CD14-positive monocyte (primary cell): ENCODE data around the gene ARL3. TPM values are rescaled to one million over a fixed set of nuclear protein-coding genes. Genes with fewer than 3 reads are reported as not detected.

Experiments
- DNase-seq, 3 donors: peaks; one replicate each; pipeline ENCODE4 v3.0.0-alpha.2; 2011 to 2022
- H2AFZ ChIP-seq: 2 replicates; pipeline ENCODE4 v1.6.0; 2012; ENCODE audit warnings: mild to moderate bottlenecking, low read depth, low read length, inconsistent platforms; ENCODE audit not compliant: insufficient read depth, poor library complexity, severe bottlenecking
- H3K27ac ChIP-seq, 2 donors: 1 replicate in 1 of 2; 2 replicates in 1 of 2; pipeline ENCODE4 v1.5.1; 2012 to 2013; ENCODE audit warnings: low read length in 2 of 2, control low read depth in 1 of 2, inconsistent platforms in 1 of 2, low read depth in 1 of 2, mild to moderate bottlenecking in 1 of 2
- H3K27me3 ChIP-seq, 2 donors: one replicate each; pipeline versions ENCODE4 v1.6.0 to v1.6.1; 2011 to 2013; ENCODE audit warnings: low read length in 2 of 2; ENCODE audit not compliant: control insufficient read depth in 2 of 2, insufficient read depth in 2 of 2
- H3K36me3 ChIP-seq, 2 donors: replicated peaks in 1 of 2; 1 replicate in 1 of 2; 2 replicates in 1 of 2; pipeline versions ENCODE4 v1.5.1 to v1.6.1; 2012 to 2013; ENCODE audit warnings: low read length in 2 of 2, control low read depth in 1 of 2, inconsistent platforms in 1 of 2, mild to moderate bottlenecking in 1 of 2; ENCODE audit not compliant: insufficient read depth in 2 of 2, control insufficient read depth in 1 of 2
- H3K4me1 ChIP-seq, 2 donors: 1 replicate in 1 of 2; 2 replicates in 1 of 2; pipeline versions ENCODE4 v1.5.1 to v1.6.1; 2012 to 2013; ENCODE audit warnings: low read length in 2 of 2, control low read depth in 1 of 2, inconsistent platforms in 1 of 2, mild to moderate bottlenecking in 1 of 2, moderate library complexity in 1 of 2; ENCODE audit not compliant: insufficient read depth in 2 of 2, control insufficient read depth in 1 of 2
- H3K4me2 ChIP-seq: replicated peaks from 2 replicates; pipeline ENCODE3; 2012; ENCODE audit warnings: low read length, moderate library complexity, mild to moderate bottlenecking; ENCODE audit not compliant: poor library complexity, severe bottlenecking; ENCODE audit errors: extremely low read depth
- H3K4me3 ChIP-seq, 3 experiments: fragments of 200-600 bp in 1 of 3; sonication (generic) in 1 of 3; replicated peaks in 1 of 3; 1 replicate in 2 of 3; 2 replicates in 1 of 3; pipeline ENCODE4 v1.5.1; 2011 to 2013; ENCODE audit warnings: low read length in 3 of 3, mild to moderate bottlenecking in 3 of 3, control low read depth in 2 of 3, low read depth in 2 of 3, inconsistent platforms in 1 of 3, moderate library complexity in 1 of 3
- H3K79me2 ChIP-seq: 2 replicates; pipeline ENCODE4 v1.6.0; 2012; ENCODE audit warnings: mild to moderate bottlenecking, control low read depth, inconsistent platforms, low read length, moderate library complexity; ENCODE audit not compliant: insufficient read depth
- H3K9ac ChIP-seq: 2 replicates; pipeline ENCODE4 v1.6.0; 2017; ENCODE audit warnings: low read length, mild to moderate bottlenecking; ENCODE audit not compliant: insufficient read depth, poor library complexity, severe bottlenecking
- H3K9me3 ChIP-seq, 2 donors: replicated peaks in 1 of 2; 1 replicate in 1 of 2; 2 replicates in 1 of 2; pipeline versions ENCODE4 v1.5.1 to v1.6.1; 2012 to 2013; ENCODE audit warnings: low read length in 2 of 2, control low read depth in 1 of 2; ENCODE audit not compliant: control insufficient read depth in 1 of 2, insufficient read depth in 1 of 2
- H4K20me1 ChIP-seq: 2 replicates; pipeline ENCODE4 v1.6.0; 2012; ENCODE audit warnings: mild to moderate bottlenecking, low read length, control low read depth, moderate library complexity; ENCODE audit not compliant: insufficient read depth
- H3K27ac Mint-ChIP-seq, 7 donors: one replicate each; pipeline ENCODE4 v1.8.0; 2020; ENCODE audit warnings: mild to moderate bottlenecking in 7 of 7, mixed read lengths in 7 of 7, moderate library complexity in 6 of 7, inconsistent platforms in 2 of 7
- H3K27me3 Mint-ChIP-seq, 3 donors: one replicate each; pipeline ENCODE4 v1.8.0; 2021 to 2022; ENCODE audit warnings: low read depth in 3 of 3, mild to moderate bottlenecking in 3 of 3, mixed read lengths in 3 of 3, moderate library complexity in 3 of 3, inconsistent platforms in 1 of 3
- H3K36me3 Mint-ChIP-seq, 2 donors: one replicate each; pipeline ENCODE4 v1.8.0; 2020; ENCODE audit warnings: mixed read lengths in 2 of 2, inconsistent platforms in 1 of 2, mild to moderate bottlenecking in 1 of 2
- H3K4me1 Mint-ChIP-seq: one replicate; pipeline ENCODE4 v1.8.0; 2020; ENCODE audit warnings: mild to moderate bottlenecking, mixed read lengths
- H3K4me3 Mint-ChIP-seq, 2 donors: one replicate each; pipeline ENCODE4 v1.8.0; 2020; ENCODE audit warnings: mild to moderate bottlenecking in 2 of 2, mixed read lengths in 2 of 2, moderate library complexity in 1 of 2
- H3K9me3 Mint-ChIP-seq, 7 donors: one replicate each; pipeline ENCODE4 v1.8.0; 2020 to 2022; ENCODE audit warnings: mixed read lengths in 7 of 7, mild to moderate bottlenecking in 6 of 7, moderate library complexity in 6 of 7, inconsistent platforms in 2 of 7
- CTCF ChIP-seq: fragments of 200-600 bp; IDR thresholded peaks from one replicate; pipeline ENCODE4 v1.8.0; 2022; ENCODE audit warnings: antibody characterized with exemption, mild to moderate bottlenecking
- WGBS: methylation state at CpG from one replicate; pipeline ENCODE4 v1.1.5; 2013; ENCODE audit warnings: missing lambda C conversion rate; ENCODE audit not compliant: insufficient coverage; 5-methylcytosine and 5-hydroxymethylcytosine counted together
- intact Hi-C, 2 donors: fragments of 100-400 bp; cut with micrococcal nuclease; formaldehyde crosslinking; loops; one replicate each; pipeline versions ENCODE4 v1.15.0 to v1.15.1; 2023
- polyA plus RNA-seq, 3 donors: library from polyadenylated mRNA; depleted of rRNA in 1 of 3; unstranded in 2 of 3; stranded (reverse) in 1 of 3; fragments of 300-500 nt in 2 of 3; fragments of >200 nt in 1 of 3; fragmentation: Illumina TruSeq in 2 of 3; gene quantifications; 1 replicate in 2 of 3; 2 replicates in 1 of 3; pipeline ENCODE4 v1.2.3, GENCODE V29; 2012 to 2021

Gene ARL3
- polyA plus RNA-seq, 3 donors: 2.8 to 6.3 (median 6.0) TPM

GRCh38 chr10:102646610-102647442 is 67.4 kb downstream of the ARL3 start:
- Histone ChIP-seq H3K36me3 (peaks cover 17 to 18% of the 10 kb centered on the region in 2 donors), H3K9ac (peak overlapping the region; percentile 96), H3K4me2 (peak overlapping the region; percentile 89), H3K79me2 (peaks cover 95% of the 10 kb centered on the region), H2AFZ (no peak overlapping the region), H4K20me1 (peaks cover 66% of the 10 kb centered on the region), H3K4me1 (peaks cover 54 to 56% of the 10 kb centered on the region in 2 donors), H3K9me3 (no peaks in the 10 kb centered on the region), H3K27me3 (no peaks in the 10 kb centered on the region), H3K27ac (peak overlapping the region; percentile 87 to 99), H3K4me3 (peak overlapping the region; percentile 71 to 99 (median 76))
- peak overlapping the region; percentile 99 for H3K4me3 Mint-ChIP-seq
- WGBS: 12% methylated on average over 16 of the region's 18 CpGs
- no peak for TF ChIP-seq CTCF
- peak in 2 of 3 donors; percentile 57 to 60 for DNase-seq
- peaks cover 24 to 44% of the 10 kb centered on the region in 2 donors for H3K36me3 Mint-ChIP-seq
- H3K9me3 Mint-ChIP-seq: peaks cover 0 to 2% (median 0%) of the 10 kb centered on the region in 7 donors
- H3K27me3 Mint-ChIP-seq: peaks cover 0 to 3% (median 0%) of the 10 kb centered on the region in 3 donors
- peaks cover 55% of the 10 kb centered on the region for H3K4me1 Mint-ChIP-seq
- H3K27ac Mint-ChIP-seq: peak overlapping the region; percentile 98 to 100 (median 99)
- intact Hi-C loops: loop anchor here (2.0 to 5.0 kb wide), 2 partner anchors 28 to 65 kb away; partner anchors contain the start of genes ARL3 (in 1 of the 2) and SFXN2 (in 1 of the 2)

- peak overlapping the region; percentile 87 to 99 for H3K27ac ChIP-seq
- peak overlapping the region; percentile 89 for H3K4me2 ChIP-seq
- no peaks in the 10 kb centered on the region for H3K27me3 ChIP-seq
- H3K9ac ChIP-seq: peak overlapping the region; percentile 96
- peaks cover 0 to 5% (median 2%) of the 10 kb centered on the region in 7 donors for H3K9me3 Mint-ChIP-seq
- H3K4me3 ChIP-seq: peak overlapping the region; percentile 71 to 99 (median 76)
- H4K20me1 ChIP-seq: peaks cover 58% of the 10 kb centered on the region
- peaks cover 52% of the 10 kb centered on the region for H3K4me1 Mint-ChIP-seq
- H3K27me3 Mint-ChIP-seq: peaks cover 0 to 3% (median 0%) of the 10 kb centered on the region in 3 donors
- WGBS: 0% methylated on average over 20 of the region's 29 CpGs
- TF ChIP-seq CTCF: no peak
- H3K79me2 ChIP-seq: peaks cover 87% of the 10 kb centered on the region
- H2AFZ ChIP-seq: peak overlapping the region; percentile 23
- intact Hi-C loops: loop anchor here (2.0 to 5.0 kb wide), 2 partner anchors 29 to 66 kb away; partner anchors contain the start of genes ARL3 (in 1 of the 2) and SFXN2 (in 1 of the 2)
- peak overlapping the region; percentile 99 for H3K4me3 Mint-ChIP-seq
- peak overlapping the region; percentile 98 to 100 (median 99) for H3K27ac Mint-ChIP-seq
- DNase-seq: peak; percentile 95 to 96 (median 95)
- peaks cover 51 to 54% of the 10 kb centered on the region in 2 donors for H3K4me1 ChIP-seq
- no peaks in the 10 kb centered on the region for H3K9me3 ChIP-seq
- H3K36me3 Mint-ChIP-seq: peaks cover 19 to 35% of the 10 kb centered on the region in 2 donors
- peaks cover 11% of the 10 kb centered on the region in 2 donors for H3K36me3 ChIP-seq
Observed at GRCh38 chr10:102645741-102646609, 68.2 kb downstream of the ARL3 start.
